GM19463 (cell line): ENCODE data around the gene GPBP1.
A peak's percentile ranks its signal among the peaks of the same experiment; 100 is the strongest.

Experiments used
- ATAC-seq: cut with Tn5 transposase; IDR thresholded peaks from one replicate; pipeline ENCODE4 v1.9.1; 2021; ENCODE audit warnings: mild to moderate bottlenecking, moderate library complexity; ENCODE audit not compliant: unreplicated experiment

The GPBP1 gene

DNA sequence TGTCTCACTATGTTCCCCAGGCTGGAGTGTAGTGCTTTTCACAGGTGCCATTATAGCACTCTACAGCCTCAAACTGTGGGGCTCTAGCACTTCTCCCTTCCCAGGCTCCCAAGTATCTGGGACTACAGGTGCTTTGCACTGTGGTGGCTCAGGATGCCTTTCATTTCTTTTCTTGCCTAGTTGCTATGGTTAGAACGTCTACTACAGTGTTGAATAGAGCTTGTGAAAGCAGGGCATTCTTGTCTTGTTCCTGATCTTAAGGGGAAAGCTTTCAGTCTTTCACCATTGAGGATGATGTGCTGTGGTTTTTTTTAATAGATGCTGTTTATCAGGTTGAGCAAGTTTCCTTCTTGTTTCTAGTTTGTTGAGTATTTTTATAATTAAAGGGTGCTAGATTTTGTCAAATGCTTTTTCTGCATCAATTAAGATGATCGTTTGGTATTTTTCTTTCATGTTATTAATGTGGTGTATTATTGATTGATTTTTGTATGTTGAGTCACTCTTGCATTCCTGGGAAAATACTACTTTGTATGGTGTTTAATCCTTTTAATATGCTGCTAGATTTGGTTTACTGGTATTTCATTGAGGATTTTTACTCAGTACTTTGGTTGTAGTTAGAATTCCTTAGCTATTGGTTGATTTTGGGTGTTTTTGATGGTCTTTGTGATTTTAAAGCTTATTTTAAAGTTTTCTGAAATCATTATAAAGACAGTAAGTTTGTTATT lies 35.6 kb downstream of the GPBP1 start:
- no peak for ATAC-seq

DNA sequence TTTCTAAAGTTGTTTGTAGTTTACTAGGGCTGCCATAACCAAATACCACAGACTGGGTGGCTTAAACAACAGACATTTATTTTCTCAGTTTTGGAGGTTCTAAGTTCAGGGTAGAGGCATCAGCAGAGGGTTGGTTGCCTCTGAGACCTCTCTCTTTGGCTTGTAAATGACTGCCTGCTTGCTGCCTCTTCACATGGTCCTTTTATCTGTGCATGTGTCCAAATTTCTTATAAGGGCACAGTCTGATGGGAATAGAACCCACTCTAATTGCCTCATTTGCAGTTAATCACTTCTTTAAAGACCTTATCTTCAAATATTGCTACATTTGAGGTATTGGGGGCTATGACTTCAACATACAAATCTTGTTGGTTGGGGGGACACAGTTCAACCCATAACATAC lies 36.8 kb downstream of the GPBP1 start:
- no peak for ATAC-seq

- ATAC-seq, result no peak
Measured at GRCh38 chr5:57211039-57211438, 37.2 kb downstream of the GPBP1 start.

DNA sequence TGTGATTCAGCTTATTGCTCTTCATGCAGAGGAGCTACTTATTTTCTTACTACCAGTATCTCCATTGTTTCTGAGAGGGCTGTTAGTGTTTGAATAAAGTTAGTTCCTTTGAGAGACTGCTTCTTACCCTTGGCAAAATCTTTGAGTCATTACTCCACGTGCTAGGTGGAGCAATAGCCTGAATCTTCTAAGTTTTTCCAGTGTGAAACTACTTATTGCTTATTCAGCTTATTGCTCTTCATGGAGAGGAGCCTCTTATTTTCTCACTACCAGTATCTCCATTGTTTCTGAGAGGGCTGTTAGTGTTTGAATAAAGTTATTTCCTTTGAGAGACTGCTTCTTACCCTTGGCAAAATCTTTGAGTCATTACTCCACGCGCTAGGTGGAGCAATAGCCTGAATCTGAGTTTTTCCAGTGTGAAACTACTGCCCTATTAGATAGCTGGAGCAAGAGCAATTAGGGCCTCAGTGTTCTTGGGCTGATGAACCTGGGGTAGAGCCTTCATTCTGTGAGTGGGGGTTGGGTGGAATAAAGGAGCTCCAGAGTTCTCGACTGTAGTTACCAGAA lies 41.9 kb downstream of the GPBP1 start:
- ATAC-seq, result no peak

DNA sequence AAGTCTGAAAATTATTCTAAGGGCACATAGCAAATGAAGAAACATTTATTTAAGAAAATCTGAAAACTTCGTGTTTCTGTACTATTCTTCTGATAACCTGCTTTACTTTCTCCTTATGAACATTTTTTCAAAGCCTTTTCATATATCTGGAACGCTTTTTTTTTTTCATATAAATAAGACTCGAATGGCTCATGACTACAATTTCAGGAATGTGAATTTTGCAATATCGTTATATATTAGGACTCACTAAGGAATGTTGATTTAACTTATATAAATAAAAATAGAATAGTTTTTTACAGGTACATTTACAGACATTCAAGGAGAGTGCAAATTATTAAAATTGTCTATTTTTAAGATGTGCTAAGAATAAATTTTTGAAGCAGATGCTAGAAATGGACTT lies 42.9 kb downstream of the GPBP1 start:
- ATAC-seq, result no peak

DNA sequence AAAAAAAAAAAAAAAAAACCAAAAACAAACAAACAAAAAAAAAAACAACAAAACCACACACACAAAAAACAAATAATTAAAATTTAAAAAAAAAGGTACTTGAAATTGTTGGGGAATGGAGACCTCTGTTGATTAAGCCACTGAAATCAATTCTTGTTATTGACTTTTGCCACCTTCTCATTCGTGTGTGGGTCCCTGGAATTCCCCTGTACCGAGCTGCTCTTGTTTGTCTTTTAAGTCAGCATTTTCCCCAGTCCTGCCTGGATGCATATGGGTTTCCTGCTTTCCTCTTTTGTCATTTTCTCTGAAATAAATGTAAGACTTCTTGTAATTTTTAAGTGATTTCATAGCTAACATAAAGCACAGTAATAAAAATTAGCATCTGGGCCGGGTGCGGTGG lies 45.5 kb downstream of the GPBP1 start:
- ATAC-seq, result no peak

DNA sequence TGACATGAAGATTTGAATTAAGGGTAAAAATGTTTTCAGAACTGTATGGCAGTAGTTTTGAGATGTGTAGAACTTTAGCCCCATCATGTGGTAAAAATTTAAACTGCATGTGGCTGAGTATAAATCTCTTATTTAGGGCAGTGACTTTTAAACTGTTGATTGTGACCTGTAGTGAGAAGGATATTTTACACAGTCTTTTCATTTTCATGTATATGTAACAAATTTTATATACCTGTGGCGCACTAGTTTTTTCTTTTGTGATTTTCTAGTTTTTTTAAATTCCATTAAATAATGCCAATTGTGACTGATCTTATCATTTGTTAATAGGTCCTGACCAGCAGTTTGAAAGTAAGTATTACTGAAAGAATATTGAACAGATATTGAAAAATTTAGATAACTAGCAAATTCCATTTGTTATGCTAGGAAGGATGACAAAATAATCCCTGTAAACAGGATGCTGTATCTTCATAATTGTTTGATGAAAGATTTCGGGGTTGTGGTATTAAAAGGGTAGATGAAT lies 47.2 kb downstream of the GPBP1 start:
- peak; percentile 53 for ATAC-seq

DNA sequence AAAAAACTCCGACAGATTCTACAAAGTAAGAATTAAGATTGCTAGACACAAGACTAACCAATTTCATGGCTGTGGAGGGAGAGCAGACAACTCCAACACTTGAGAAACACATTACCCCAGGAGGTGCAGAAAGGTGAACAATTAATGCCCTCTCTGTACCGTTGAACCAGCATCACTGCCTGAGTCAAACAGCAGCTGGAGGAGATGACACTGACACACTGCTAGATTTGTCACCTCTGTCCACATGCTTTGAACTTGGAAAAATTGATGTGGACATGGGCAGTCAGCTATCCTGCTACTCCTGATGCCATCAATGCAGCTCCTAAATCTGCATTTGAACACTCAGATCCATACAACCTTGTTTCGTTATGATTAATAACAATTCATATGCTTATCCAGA lies 51.7 kb downstream of the GPBP1 start:
- no peak for ATAC-seq

GRCh38 chr5:57229313-57229712 lies 55.5 kb downstream of the GPBP1 start:
- no peak for ATAC-seq

- ATAC-seq, result no peak
Measured at GRCh38 chr5:57231607-57232006, 57.7 kb downstream of the GPBP1 start.

DNA sequence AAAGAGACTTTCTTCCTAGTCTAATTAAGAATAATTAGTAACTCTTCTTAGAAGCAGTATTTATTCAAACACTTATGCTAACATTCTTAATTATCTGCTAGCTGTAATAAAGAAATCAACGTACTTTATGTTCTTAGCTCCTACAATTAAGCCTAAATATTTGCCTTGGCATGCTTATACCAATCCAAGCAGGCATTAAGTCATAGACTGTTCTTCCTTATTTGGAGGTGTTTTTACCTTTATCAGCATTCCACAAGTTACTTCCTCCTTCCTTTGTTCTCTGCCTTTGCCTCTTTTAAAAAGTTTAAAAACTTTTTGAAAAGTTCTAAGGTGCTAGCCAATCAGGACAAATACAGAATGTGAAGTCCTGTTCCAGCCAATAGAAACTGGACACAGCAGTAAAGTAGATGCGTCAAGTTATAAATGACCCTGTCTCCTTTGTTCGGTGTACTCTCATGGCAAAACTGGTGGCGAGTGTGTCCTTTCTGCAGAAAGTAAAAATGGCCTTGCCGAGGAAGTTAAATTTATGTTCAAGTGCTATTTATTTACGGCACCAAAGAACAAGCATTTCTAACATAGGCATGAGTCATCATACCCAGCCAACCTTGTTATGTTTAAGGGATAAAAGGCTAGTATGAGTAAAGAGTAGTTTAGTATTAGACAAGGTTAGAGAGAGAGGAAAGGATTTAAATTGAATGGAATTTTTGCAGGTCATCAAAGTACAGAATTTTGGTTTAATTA lies 58.6 kb downstream of the GPBP1 start:
- ATAC-seq, result no peak

GRCh38 chr5:57243286-57244137 lies 69.7 kb downstream of the GPBP1 start:
- ATAC-seq, result peak; percentile 92

- ATAC-seq, result no peak
Measured at GRCh38 chr5:57244331-57244730, 70.5 kb downstream of the GPBP1 start.

- ATAC-seq, result no peak
Measured at GRCh38 chr5:57246426-57246825, 72.6 kb downstream of the GPBP1 start.

- no peak for ATAC-seq
Measured at GRCh38 chr5:57247765-57248164, 73.9 kb downstream of the GPBP1 start.

DNA sequence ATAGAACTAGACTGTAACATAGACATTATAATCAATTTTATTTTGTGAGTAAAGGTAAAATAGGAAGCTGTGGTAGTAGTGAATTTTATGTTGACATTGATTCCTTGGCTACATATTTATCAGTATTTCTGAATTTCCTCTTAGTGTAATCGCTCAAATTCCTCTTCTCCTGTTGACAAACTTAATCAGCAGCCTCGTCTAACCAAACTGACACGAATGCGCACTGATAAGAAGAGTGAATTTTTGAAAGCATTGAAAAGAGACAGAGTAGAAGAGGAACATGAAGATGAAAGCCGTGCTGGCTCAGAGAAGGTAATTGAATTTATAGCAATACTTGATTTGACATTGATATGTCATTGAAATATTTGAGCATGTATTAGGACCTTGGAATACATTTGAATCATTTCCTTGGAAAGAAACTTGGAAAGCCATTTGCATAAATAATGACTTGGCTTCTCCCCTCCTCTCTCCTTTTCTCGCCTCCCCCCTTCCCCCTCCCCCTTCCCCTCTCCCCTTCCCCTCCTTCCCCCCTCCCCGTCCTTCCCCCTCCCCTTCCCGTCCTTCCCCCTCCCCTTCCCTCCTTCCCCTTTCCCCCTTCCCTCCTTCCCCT lies 75.5 kb downstream of the GPBP1 start:
- no peak for ATAC-seq

- no peak for ATAC-seq
Measured at GRCh38 chr5:57258052-57258451, 84.2 kb downstream of the GPBP1 start.

DNA sequence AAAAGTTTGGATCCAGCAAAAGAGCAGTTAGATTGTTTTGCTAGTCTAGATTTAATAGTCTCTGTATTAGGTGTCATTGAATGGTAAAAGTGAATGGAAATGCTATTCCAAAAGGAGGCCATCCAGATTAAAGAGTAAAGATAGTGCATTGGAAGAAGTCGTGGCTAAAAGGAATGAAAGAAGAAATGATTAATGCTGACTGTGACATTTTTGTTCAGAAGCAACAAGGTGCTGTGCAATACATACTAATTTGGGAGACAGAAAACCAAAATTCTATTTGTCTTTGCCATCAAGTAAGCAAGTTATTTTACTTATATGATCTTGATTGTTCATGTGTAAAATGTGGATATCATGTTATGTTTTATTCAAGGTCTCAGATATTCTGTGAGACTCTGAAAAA lies 85.1 kb downstream of the GPBP1 start:
- ATAC-seq, result no peak

DNA sequence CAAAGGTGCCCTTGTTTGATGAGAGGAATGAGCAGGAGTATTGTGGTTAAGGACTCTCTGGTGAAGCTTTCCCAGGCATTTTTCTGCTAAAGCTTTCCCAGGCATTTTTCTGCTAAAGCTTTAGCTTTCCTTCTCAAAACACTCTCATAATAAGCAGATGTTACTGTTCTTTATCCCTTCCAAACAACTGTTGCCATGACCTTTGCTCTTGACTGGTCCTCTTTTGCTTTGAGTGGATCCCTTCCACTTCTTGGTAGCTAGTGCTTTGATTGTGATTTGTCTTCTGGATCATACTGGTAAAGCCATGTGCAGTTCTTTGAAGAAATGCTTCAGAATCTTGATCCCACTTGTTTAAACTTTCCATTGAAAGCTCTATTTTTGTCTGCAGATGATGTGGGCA lies 85.8 kb downstream of the GPBP1 start:
- ATAC-seq, result no peak

DNA sequence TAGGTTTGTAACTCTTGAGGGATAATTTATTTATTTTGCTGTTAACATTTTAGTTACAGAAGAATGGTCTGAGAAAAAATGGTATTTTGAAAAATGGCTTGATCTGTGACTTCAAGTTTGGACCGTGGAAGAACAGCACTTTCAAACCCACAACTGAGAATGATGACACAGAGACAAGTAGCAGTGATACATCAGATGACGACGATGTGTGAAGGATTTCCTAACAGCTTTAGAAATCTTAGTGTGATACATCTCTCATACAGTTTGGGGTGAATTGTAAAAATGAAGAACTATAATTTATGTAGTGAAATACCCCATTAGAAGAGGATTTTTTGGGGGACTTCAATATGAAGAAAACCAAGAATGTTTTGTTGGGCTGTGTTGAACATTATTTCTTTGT lies 88.7 kb downstream of the GPBP1 start:
- ATAC-seq, result no peak

- ATAC-seq, result no peak
Measured at GRCh38 chr5:57267805-57268204, 93.9 kb downstream of the GPBP1 start.
